Stimulated activated CD4-positive, alpha-beta T cell treated with anti-CD3 and anti-CD28 coated beads, Interleukin-2, amount 100 ng/mL, for 48 hours (primary cell): ENCODE results near the gene FRMD5.

Experiments used
- DNase-seq, 2 donors: peaks; one replicate each; pipeline ENCODE4 v3.0.0-alpha.2; 2020

FRMD5 gene

GRCh38 chr15:44159492-44159891 is 35.6 kb downstream of the FRMD5 start:
- DNase-seq = no peak

- DNase-seq = no peak
Measured at GRCh38 chr15:44158111-44158510, 37.0 kb downstream of the FRMD5 start.

GRCh38 chr15:44157679-44158078 is 37.4 kb downstream of the FRMD5 start:
- no peak for DNase-seq

GRCh38 chr15:44153352-44153751 is 41.7 kb downstream of the FRMD5 start:
- no peak for DNase-seq

- DNase-seq = no peak
Measured at GRCh38 chr15:44149224-44149623, 45.8 kb downstream of the FRMD5 start.

GRCh38 chr15:44148580-44148979 is 46.5 kb downstream of the FRMD5 start:
- DNase-seq = no peak

- no peak for DNase-seq
Measured at GRCh38 chr15:44147636-44148035, 47.4 kb downstream of the FRMD5 start.

- DNase-seq = no peak
Measured at GRCh38 chr15:44145495-44145894, 49.6 kb downstream of the FRMD5 start.

GRCh38 chr15:44144992-44145391 is 50.1 kb downstream of the FRMD5 start:
- no peak for DNase-seq

- no peak for DNase-seq
Measured at GRCh38 chr15:44144184-44144583, 50.9 kb downstream of the FRMD5 start.

GRCh38 chr15:44137750-44138149 is 57.3 kb downstream of the FRMD5 start:
- DNase-seq = no peak

GRCh38 chr15:44136991-44137477 is 58.0 kb downstream of the FRMD5 start:
- DNase-seq = no peak

GRCh38 chr15:44132057-44132456 is 63.0 kb downstream of the FRMD5 start:
- no peak for DNase-seq

GRCh38 chr15:44130778-44131177 is 64.3 kb downstream of the FRMD5 start:
- DNase-seq = no peak

GRCh38 chr15:44129911-44130310 is 65.2 kb downstream of the FRMD5 start:
- no peak for DNase-seq

GRCh38 chr15:44128443-44128842 is 66.6 kb downstream of the FRMD5 start:
- no peak for DNase-seq

GRCh38 chr15:44125879-44126278 is 69.2 kb downstream of the FRMD5 start:
- DNase-seq = no peak

- DNase-seq = no peak
Measured at GRCh38 chr15:44102675-44103254, 92.3 kb downstream of the FRMD5 start.

GRCh38 chr15:44101944-44102343 is 93.1 kb downstream of the FRMD5 start:
- no peak for DNase-seq

GRCh38 chr15:44101286-44101685 is 93.8 kb downstream of the FRMD5 start:
- DNase-seq = no peak

GRCh38 chr15:44099671-44100070 is 95.4 kb downstream of the FRMD5 start:
- DNase-seq = no peak

- no peak for DNase-seq
Measured at GRCh38 chr15:44097552-44097951, 97.5 kb downstream of the FRMD5 start.

GRCh38 chr15:44096596-44096995 is 98.5 kb downstream of the FRMD5 start:
- DNase-seq = no peak

GRCh38 chr15:44094781-44095180 is 100.3 kb downstream of the FRMD5 start:
- no peak for DNase-seq

- DNase-seq = no peak
Measured at GRCh38 chr15:44093836-44094235, 101.2 kb downstream of the FRMD5 start.
